ENCODE measurements around the gene ANKRD12.

The ANKRD12 gene

DNA sequence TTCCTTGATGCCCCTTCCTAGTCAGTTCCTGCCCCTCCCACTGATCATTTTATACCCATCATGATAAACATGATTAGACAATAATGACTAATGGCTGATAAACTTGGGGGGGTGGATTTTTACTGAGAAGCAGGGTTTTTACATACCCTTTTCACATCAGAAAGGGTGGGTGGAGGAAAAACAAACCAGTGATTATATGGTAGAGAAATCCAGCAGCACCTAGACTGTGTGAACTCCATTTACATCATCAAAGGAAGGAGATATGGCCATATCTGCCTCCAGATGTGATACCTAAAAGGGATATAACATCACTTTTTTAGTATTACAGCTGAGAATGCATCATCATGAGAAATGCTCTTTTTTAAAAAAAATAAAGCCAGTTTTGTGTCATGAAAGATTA lies 89.9 kb downstream of the ANKRD12 start:
- Histone ChIP-seq H3K4me3 (IDR thresholded peaks at IDR 0.05; ENCODE audit: insufficient read depth, low read depth, low read length) (no peak overlapping the region), H3K79me2 (ENCODE audit: insufficient read depth, low read depth) (peaks cover 41% of the 10 kb centered on the region; the same call in 1 of the 2 replicates), H2AFZ (ENCODE audit: low read depth) (no peak overlapping the region), H4K20me1 (ENCODE audit: insufficient read depth) (no peaks in the 10 kb centered on the region; the same call in 1 of the 2 replicates), H3K36me3 (ENCODE audit: insufficient read depth) (peaks cover 7% of the 10 kb centered on the region; the same call in 1 of the 2 replicates), H3K9ac (no peak overlapping the region), H3K27ac (no peak overlapping the region), H3K4me1 (ENCODE audit: low read depth, poor library complexity, severe bottlenecking) (no peaks in the 10 kb centered on the region), H3K27me3 (ENCODE audit: insufficient read depth, low read depth) (no peaks in the 10 kb centered on the region), H3K4me2 (no peak overlapping the region)
- no peak for TF ChIP-seq CTCF (conservative IDR thresholded peaks at IDR 0.05; ENCODE audit: low read depth, low read length)

DNA sequence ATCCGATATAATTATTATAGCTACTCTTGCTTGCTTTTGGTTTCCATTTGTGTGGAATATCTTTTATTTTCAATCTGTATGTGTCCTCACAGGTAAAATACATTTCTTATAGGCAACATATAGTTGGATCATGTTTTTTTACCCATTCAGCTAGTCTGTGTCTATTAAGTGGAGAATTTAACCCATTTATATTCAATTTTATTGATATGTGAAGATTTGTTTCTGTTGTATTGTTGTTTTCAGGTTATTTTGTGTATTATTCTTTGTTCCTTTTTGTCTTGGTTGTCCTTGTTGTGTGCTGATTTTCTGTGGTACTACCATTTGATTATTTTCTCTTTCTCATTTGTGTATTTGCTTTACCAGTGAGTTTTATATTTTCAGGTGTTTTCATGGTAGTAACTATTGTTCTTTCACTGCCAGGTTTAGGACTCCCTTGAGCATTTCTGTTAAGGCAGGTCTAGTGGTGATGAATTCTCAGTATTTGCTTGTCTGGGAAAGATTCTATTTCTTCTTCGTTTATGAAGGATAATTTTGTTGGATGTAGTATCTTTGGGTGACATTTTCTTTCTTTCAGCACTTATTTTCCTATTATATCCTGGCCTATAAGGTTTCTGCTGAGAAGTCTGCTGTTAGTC lies 95.4 kb downstream of the ANKRD12 start:
- no peak overlapping the region for H3K9ac ChIP-seq
- no peaks in the 10 kb centered on the region; the same call in 1 of the 2 replicates for H4K20me1 ChIP-seq (ENCODE audit: insufficient read depth)
- H3K4me3 ChIP-seq (IDR thresholded peaks at IDR 0.05; ENCODE audit: insufficient read depth, low read depth, low read length) = no peak overlapping the region
- no peak overlapping the region for H2AFZ ChIP-seq (ENCODE audit: low read depth)
- peaks cover 59% of the 10 kb centered on the region; the same call in 1 of the 2 replicates for H3K79me2 ChIP-seq (ENCODE audit: insufficient read depth, low read depth)
- no peaks in the 10 kb centered on the region for H3K4me1 ChIP-seq (ENCODE audit: low read depth, poor library complexity, severe bottlenecking)
- TF ChIP-seq CTCF (conservative IDR thresholded peaks at IDR 0.05; ENCODE audit: low read depth, low read length) = no peak
- H3K36me3 ChIP-seq (ENCODE audit: insufficient read depth) = peaks cover 4% of the 10 kb centered on the region; the same call in 1 of the 2 replicates
- no peak overlapping the region for H3K4me2 ChIP-seq
- H3K27me3 ChIP-seq (ENCODE audit: insufficient read depth, low read depth) = no peaks in the 10 kb centered on the region
- no peak overlapping the region for H3K27ac ChIP-seq

GRCh38 chr18:9232977-9233376 lies 96.4 kb downstream of the ANKRD12 start:
- no peak overlapping the region for H3K9ac ChIP-seq
- H4K20me1 ChIP-seq (ENCODE audit: insufficient read depth) = no peaks in the 10 kb centered on the region; the same call in 1 of the 2 replicates
- no peak overlapping the region for H3K4me2 ChIP-seq
- no peak overlapping the region for H3K27ac ChIP-seq
- no peak for TF ChIP-seq CTCF (conservative IDR thresholded peaks at IDR 0.05; ENCODE audit: low read depth, low read length)
- no peaks in the 10 kb centered on the region for H3K27me3 ChIP-seq (ENCODE audit: insufficient read depth, low read depth)
- H3K36me3 ChIP-seq (ENCODE audit: insufficient read depth) = no peaks in the 10 kb centered on the region; the same call in 1 of the 2 replicates
- H3K4me3 ChIP-seq (IDR thresholded peaks at IDR 0.05; ENCODE audit: insufficient read depth, low read depth, low read length) = no peak overlapping the region
- no peaks in the 10 kb centered on the region for H3K4me1 ChIP-seq (ENCODE audit: low read depth, poor library complexity, severe bottlenecking)
- no peak overlapping the region for H2AFZ ChIP-seq (ENCODE audit: low read depth)
- H3K79me2 ChIP-seq (ENCODE audit: insufficient read depth, low read depth) = peaks cover 51% of the 10 kb centered on the region; the same call in 1 of the 2 replicates

DNA sequence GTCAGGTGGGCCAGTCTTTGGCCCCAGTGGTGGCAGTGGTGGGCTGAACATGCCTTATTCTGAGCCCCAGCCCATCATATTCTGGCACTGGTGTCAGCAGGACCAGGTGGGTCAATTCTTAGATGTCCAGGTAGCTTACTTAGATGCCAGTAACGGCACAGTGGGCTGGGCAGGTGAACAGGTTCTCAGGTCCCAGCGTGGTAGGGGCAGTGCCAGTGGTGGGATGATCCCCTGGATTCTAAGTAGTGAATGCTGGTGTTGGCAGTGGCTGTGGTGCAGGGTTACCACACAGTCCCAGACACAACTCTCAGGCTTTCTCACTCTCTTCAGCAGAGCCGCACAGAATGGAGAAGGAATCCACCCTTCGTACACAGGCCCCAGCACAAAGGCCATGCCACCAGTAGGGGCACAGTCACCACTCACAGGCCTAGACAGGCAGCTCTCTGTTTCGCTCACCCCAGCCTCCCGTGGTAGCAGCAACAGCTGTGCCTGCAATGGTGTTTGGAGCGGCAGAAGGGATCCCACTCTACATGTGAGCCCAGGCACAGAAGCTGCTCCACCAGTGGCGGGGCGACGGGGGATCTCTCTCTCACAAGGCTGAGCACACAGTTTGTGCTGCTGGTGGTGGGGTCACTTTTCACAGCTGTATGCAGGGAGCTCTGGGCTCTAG lies 97.3 kb downstream of the ANKRD12 start:
- no peak overlapping the region for H3K4me2 ChIP-seq
- no peak overlapping the region for H3K9ac ChIP-seq
- H3K79me2 ChIP-seq (ENCODE audit: insufficient read depth, low read depth) = peaks cover 43% of the 10 kb centered on the region; the same call in 1 of the 2 replicates
- H4K20me1 ChIP-seq (ENCODE audit: insufficient read depth) = no peaks in the 10 kb centered on the region; the same call in 1 of the 2 replicates
- no peak overlapping the region for H3K4me3 ChIP-seq (IDR thresholded peaks at IDR 0.05; ENCODE audit: insufficient read depth, low read depth, low read length)
- no peak overlapping the region for H2AFZ ChIP-seq (ENCODE audit: low read depth)
- no peaks in the 10 kb centered on the region for H3K27me3 ChIP-seq (ENCODE audit: insufficient read depth, low read depth)
- no peaks in the 10 kb centered on the region for H3K4me1 ChIP-seq (ENCODE audit: low read depth, poor library complexity, severe bottlenecking)
- no peaks in the 10 kb centered on the region; the same call in 1 of the 2 replicates for H3K36me3 ChIP-seq (ENCODE audit: insufficient read depth)
- TF ChIP-seq CTCF (conservative IDR thresholded peaks at IDR 0.05; ENCODE audit: low read depth, low read length) = no peak
- H3K27ac ChIP-seq = no peak overlapping the region
